K562 (cell line): Measurements from ENCODE around the gene ZNF384. TPM values are rescaled to one million over a fixed set of nuclear protein-coding genes. Genes with fewer than 3 reads are reported as not detected.

Experiments used
- CEBPG ChIP-seq, 3 experiments: fragments of 200-800 bp in 1 of 3; sonication (Bioruptor generic) in 1 of 3; sonication (generic) in 1 of 3; formaldehyde crosslinking in 1 of 3; IDR thresholded peaks in 2 of 3; conservative IDR thresholded peaks in 1 of 3; 2 replicates each; pipeline versions ENCODE4 v1.6.1 to v1.8.0; 2016 to 2022; ENCODE audit warnings: missing compliant biosample characterization in 2 of 3, missing genetic modification characterization in 2 of 3, mild to moderate bottlenecking in 1 of 3, missing genetic modification reagents in 1 of 3
- CTBP1 ChIP-seq: fragments of 450-650 bp; IDR thresholded peaks from 2 replicates; pipeline ENCODE4 v1.6.1; 2016; ENCODE audit warnings: borderline replicate concordance
- EP300 ChIP-seq: IDR thresholded peaks from 2 replicates; pipeline ENCODE4 v1.6.1; 2012; ENCODE audit warnings: low read length, improper control_type of control experiment
- ETS1 ChIP-seq: conservative IDR thresholded peaks from 2 replicates; pipeline ENCODE4 v1.6.1; 2011; ENCODE audit warnings: low read depth, mild to moderate bottlenecking, low read length; ENCODE audit not compliant: control insufficient read depth
- GTF2E2 ChIP-seq: fragments of 200-800 bp; sonication (Bioruptor generic); IDR thresholded peaks from 2 replicates; pipeline ENCODE4 v1.6.1; 2016; ENCODE audit warnings: missing genetic modification characterization, missing compliant biosample characterization
- HDAC2 ChIP-seq: fragments of 450-650 bp; IDR thresholded peaks from 2 replicates; pipeline ENCODE4 v1.6.1; 2016; ENCODE audit warnings: mild to moderate bottlenecking
- HES1 ChIP-seq: fragments of 450-650 bp; IDR thresholded peaks from 2 replicates; pipeline ENCODE4 v1.6.1; 2016; ENCODE audit warnings: low read depth, mild to moderate bottlenecking, moderate library complexity
- HNRNPLL ChIP-seq: fragments of 200-400 bp; formaldehyde crosslinking; IDR thresholded peaks from 2 replicates; pipeline ENCODE4 v1.6.1; 2017; ENCODE audit warnings: low read length, low read depth, mild to moderate bottlenecking; ENCODE audit not compliant: poor library complexity, severe bottlenecking
- MAFK ChIP-seq: IDR thresholded peaks from 2 replicates; pipeline ENCODE4 v1.6.1; 2011; ENCODE audit warnings: low read length, improper control_type of control experiment
- MTA1 ChIP-seq: fragments of 450-650 bp; IDR thresholded peaks from 2 replicates; pipeline ENCODE4 v1.6.1; 2017; ENCODE audit warnings: borderline replicate concordance
- NCOR1 ChIP-seq: fragments of 450-650 bp; IDR thresholded peaks from 2 replicates; pipeline ENCODE4 v1.6.1; 2016; ENCODE audit warnings: mild to moderate bottlenecking, moderate library complexity
- NR2F6 ChIP-seq: fragments of 450-650 bp; formaldehyde crosslinking; IDR thresholded peaks from 2 replicates; pipeline ENCODE4 v1.4.0; 2020; ENCODE audit warnings: mild to moderate bottlenecking
- PCBP1 ChIP-seq: fragments of 200-400 bp; formaldehyde crosslinking; IDR thresholded peaks from 2 replicates; pipeline ENCODE4 v1.6.1; 2018; ENCODE audit warnings: mild to moderate bottlenecking, low read depth, low read length; ENCODE audit not compliant: poor library complexity, severe bottlenecking
- PHF20 ChIP-seq: fragments of 450-650 bp; IDR thresholded peaks from 2 replicates; pipeline ENCODE4 v1.6.1; 2018; ENCODE audit not compliant: partially characterized antibody
- POLR2A ChIP-seq: fragments of 450-650 bp; conservative IDR thresholded peaks from 2 replicates; pipeline ENCODE4 v1.6.1; 2016
- POLR2B ChIP-seq: fragments of 450-650 bp; IDR thresholded peaks from 2 replicates; pipeline ENCODE4 v1.6.1; 2018; ENCODE audit warnings: low read depth; ENCODE audit not compliant: partially characterized antibody
- RHOXF2B ChIP-seq: fragments of 250-450 bp; sonication (Bioruptor Pico); conservative IDR thresholded peaks from 2 replicates; pipeline ENCODE4 v1.5.1; 2021
- SAFB2 ChIP-seq: fragments of 200-400 bp; formaldehyde crosslinking; IDR thresholded peaks from 2 replicates; pipeline ENCODE4 v1.6.1; 2018; ENCODE audit warnings: borderline replicate concordance, low read length, low read depth, moderate library complexity; ENCODE audit not compliant: severe bottlenecking
- SFPQ ChIP-seq: fragments of 200-400 bp; formaldehyde crosslinking; IDR thresholded peaks from 2 replicates; pipeline ENCODE4 v1.6.1; 2017; ENCODE audit warnings: mild to moderate bottlenecking, low read depth, low read length, moderate library complexity
- TBP ChIP-seq: optimal IDR thresholded peaks from 2 replicates; pipeline ENCODE3; 2011; ENCODE audit warnings: low read depth, low read length, improper control_type of control experiment
- ZNF24 ChIP-seq: fragments of 450-650 bp; IDR thresholded peaks from 2 replicates; pipeline ENCODE4 v1.6.1; 2016
- ZNF280B ChIP-seq: fragments of 250-450 bp; sonication (Bioruptor Pico); IDR thresholded peaks from 2 replicates; pipeline ENCODE4 v1.5.1; 2021; ENCODE audit warnings: mild to moderate bottlenecking
- ZNF551 ChIP-seq: fragments of 250-450 bp; sonication (Bioruptor Pico); IDR thresholded peaks from 2 replicates; pipeline ENCODE4 v1.5.0; 2021; ENCODE audit warnings: mild to moderate bottlenecking, moderate library complexity
- polyA plus RNA-seq, 8 experiments: library from polyadenylated mRNA; depleted of rRNA in 4 of 8; stranded (reverse) in 5 of 8; unstranded in 3 of 8; fragments of >200 nt; fragmentation: Nextera tagmentation in 2 of 8; fragmentation: Illumina TruSeq in 1 of 8; extraction: Ambion mirVana in 2 of 8; extraction: Trizol in 1 of 8; gene quantifications; 2 replicates each; pipeline versions ENCODE4 v1.2.1 to v1.2.3, GENCODE V29; 2011 to 2014; ENCODE audit warnings: inconsistent platforms in 1 of 8, missing spikeins in 1 of 8
- total RNA-seq, 7 experiments: library from RNA; depleted of rRNA in 6 of 7; stranded (reverse); fragments of >200 nt in 6 of 7; fragmentation: Illumina TruSeq in 2 of 7; extraction: Trizol in 2 of 7; gene quantifications; 2 replicates each; pipeline versions ENCODE4 v1.2.1 to v1.2.3, GENCODE V29; 2011 to 2021; ENCODE audit warnings: low replicate concordance in 1 of 7

The ZNF384 gene
- total and polyA plus RNA-seq, 9 of the 15 experiments (the other 6 are each of a cell fraction or from before 2014, with no cell fraction given) = 0.36 to 64.8 (median 21.3) TPM

GRCh38 chr12:6688999-6689882 lies at the start of gene ZNF384 (continued):
- no peak for TF ChIP-seq ZNF551 (CRISPR knock-in tag)
- TF ChIP-seq PHF20 = peak; percentile 82
- TF ChIP-seq HES1 = no peak
- TF ChIP-seq ETS1 = peak; percentile 85; the same call in 1 of the 2 replicates
- TF ChIP-seq POLR2A = peak; percentile 77
- peak; percentile 97 for TF ChIP-seq PCBP1
- peak; percentile 68; the same call in 1 of the 2 replicates for TF ChIP-seq GTF2E2
- TF ChIP-seq MAFK = no peak; the same call in 1 of the 2 replicates
- TF ChIP-seq POLR2B = peak; percentile 49
- TF ChIP-seq HDAC2 = no peak
- TF ChIP-seq HNRNPLL = peak; percentile 98
- TF ChIP-seq SAFB2 = no peak
- TF ChIP-seq CTBP1 = no peak
- TF ChIP-seq SFPQ = no peak
- TF ChIP-seq TBP = peak; percentile 58
- no peak for TF ChIP-seq ZNF280B (CRISPR knock-in tag)
- TF ChIP-seq NR2F6 = no peak
- TF ChIP-seq EP300 = 0 out of 2 replicates have a peak, but pooled peaks have one; percentile 12
- TF ChIP-seq ZNF24 = peak; percentile 19; the same call in 1 of the 2 replicates
- peak; percentile 14; the same call in 1 of the 2 replicates for TF ChIP-seq NCOR1
- TF ChIP-seq CEBPG (CRISPR knock-in tag; IDR thresholded peaks at IDR 0.05) = no peak
- TF ChIP-seq CEBPG (tag; conservative IDR thresholded peaks at IDR 0.05 in 1 of 2, IDR thresholded peaks at IDR 0.05 in 1 of 2) = no peak
- TF ChIP-seq RHOXF2B = no peak
- TF ChIP-seq MTA1 = peak; percentile 96
